ENCODE results near the gene SLC26A8. TPM values are rescaled to one million over a fixed set of nuclear protein-coding genes. Genes with fewer than 3 reads are reported as not detected.

Gene SLC26A8
- total RNA-seq, 2 experiments from 2014 or later = not detected

DNA sequence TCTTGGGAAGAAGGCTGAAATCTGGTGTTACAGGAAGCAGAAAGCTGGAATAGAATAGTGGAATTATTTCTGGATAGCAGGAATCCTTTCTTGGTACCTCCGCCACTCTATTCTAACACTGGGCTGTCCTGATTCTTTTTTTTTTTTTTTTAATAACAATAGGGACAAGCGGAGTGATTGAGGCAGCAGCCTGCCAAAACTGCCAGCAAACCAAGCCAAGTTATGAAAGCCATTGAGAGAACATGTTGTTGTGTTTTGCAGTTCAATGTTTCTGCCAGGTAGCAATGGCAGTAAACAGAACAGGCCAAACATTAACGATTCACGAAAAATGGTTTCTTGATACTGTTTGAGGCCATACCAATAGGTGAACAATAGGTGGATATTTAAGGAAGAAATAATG is 47.1 kb downstream of the SLC26A8 start:
- ChIA-PET CTCF (no interaction called here), POLR2A (no interaction called here)
- no peak overlapping the region for H3K27ac Mint-ChIP-seq
- no peaks in the 10 kb centered on the region for H3K4me1 Mint-ChIP-seq (ENCODE audit: low read depth)
- ATAC-seq (ENCODE audit: poor library complexity) = no peak
- H3K27me3 Mint-ChIP-seq = no peaks in the 10 kb centered on the region
- no peak overlapping the region for H3K27ac ChIP-seq (ENCODE audit: low read depth in 1 of 2, low read length in 2 of 2)
- H3K4me3 Mint-ChIP-seq = no peak overlapping the region
- DNase-seq = no peak
- no peak overlapping the region for H3K4me3 ChIP-seq (ENCODE audit: low read length)
- H3K9me3 ChIP-seq (ENCODE audit: control insufficient read depth in 1 of 2, insufficient read depth in 1 of 2, low read length in 2 of 2) = no peaks in the 10 kb centered on the region
- intact Hi-C loops (cut with DNase I, micrococcal nuclease) = no loop called here
- H3K4me1 ChIP-seq (ENCODE audit: insufficient read depth, low read length) = no peaks in the 10 kb centered on the region
- H3K27me3 ChIP-seq (ENCODE audit: control insufficient read depth in 1 of 2, insufficient read depth in 2 of 2, low read length in 2 of 2) = no peaks in the 10 kb centered on the region
- H3K36me3 ChIP-seq (ENCODE audit: insufficient read depth, low read length) = no peaks in the 10 kb centered on the region
- TF ChIP-seq, protein P1, sequence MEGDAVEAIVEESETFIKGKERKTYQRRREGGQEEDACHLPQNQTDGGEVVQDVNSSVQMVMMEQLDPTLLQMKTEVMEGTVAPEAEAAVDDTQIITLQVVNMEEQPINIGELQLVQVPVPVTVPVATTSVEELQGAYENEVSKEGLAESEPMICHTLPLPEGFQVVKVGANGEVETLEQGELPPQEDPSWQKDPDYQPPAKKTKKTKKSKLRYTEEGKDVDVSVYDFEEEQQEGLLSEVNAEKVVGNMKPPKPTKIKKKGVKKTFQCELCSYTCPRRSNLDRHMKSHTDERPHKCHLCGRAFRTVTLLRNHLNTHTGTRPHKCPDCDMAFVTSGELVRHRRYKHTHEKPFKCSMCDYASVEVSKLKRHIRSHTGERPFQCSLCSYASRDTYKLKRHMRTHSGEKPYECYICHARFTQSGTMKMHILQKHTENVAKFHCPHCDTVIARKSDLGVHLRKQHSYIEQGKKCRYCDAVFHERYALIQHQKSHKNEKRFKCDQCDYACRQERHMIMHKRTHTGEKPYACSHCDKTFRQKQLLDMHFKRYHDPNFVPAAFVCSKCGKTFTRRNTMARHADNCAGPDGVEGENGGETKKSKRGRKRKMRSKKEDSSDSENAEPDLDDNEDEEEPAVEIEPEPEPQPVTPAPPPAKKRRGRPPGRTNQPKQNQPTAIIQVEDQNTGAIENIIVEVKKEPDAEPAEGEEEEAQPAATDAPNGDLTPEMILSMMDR (IDR thresholded peaks at IDR 0.05) = no peak
- no peaks in the 10 kb centered on the region for H3K9me3 Mint-ChIP-seq
- no peaks in the 10 kb centered on the region for H3K36me3 Mint-ChIP-seq (ENCODE audit: low read depth)

DNA sequence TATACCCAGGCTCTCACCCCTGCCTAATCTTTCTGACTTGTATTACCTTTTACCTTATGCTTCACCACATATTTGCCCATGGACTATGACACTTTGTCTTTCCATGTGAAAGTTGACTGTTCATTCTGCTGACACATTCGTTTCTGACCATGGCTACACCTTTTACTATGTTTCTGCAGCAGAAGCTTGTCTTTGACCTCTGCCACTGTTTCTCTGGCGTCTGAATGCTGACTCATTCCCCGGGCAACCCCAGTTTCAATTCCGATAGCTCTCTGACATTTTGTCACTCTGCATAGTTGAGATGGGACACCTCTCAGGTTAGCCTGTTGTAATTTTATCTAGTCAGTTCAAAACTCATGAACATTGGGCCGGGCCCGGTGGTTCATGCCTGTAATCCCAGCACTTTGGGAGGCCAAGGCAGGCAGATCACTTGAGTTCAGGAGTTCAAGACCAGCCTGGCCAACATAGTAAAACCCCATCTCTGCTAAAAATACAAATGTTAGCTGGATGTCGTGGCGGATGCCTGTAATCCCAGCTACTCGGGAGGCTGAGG is 50.7 kb downstream of the SLC26A8 start:
- POLR2A ChIA-PET = no interaction called here
- no peak overlapping the region for H3K4me3 Mint-ChIP-seq
- ATAC-seq (ENCODE audit: poor library complexity) = no peak

DNA sequence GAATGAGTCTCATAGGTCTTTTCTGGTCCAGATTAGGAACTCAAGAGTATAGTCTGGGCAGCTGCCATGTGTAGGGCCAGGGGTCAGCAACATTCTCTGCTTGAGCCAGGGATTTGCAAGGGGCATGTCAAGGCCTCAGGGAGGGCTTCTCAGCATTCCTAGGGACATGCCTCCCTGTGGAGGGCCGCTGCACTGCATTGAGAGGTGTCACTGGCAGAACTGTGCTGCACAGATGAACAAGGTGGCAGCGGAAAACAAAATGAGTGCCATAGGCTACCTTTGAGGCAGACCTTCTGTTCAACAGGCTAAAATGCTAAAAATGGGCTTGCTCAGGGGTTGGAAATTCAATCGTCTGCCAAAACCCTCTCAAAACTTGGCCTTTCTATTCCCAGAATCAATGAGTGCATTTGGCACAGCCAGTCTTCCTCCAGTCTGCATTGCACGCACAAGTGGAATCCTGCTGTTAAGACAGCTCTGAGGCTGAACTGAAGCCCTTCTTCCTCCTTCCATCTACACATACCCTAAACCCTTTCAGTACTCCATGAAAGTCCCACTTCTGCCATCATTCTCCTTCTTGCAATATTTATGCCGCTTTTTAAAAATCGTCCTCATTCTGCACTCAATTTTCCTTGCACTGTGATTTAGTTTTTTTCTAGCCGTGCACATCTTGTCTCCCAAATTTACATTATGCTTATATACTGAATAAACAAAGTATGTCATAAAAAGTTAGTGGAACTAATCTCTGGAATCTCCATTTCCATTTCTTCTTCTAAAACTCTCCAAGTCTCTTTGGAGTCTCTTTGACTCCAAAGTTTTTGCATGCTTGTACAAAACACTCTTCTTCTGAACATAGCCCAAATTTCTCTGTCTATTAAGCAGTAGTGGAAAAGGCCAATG is 51.7 kb downstream of the SLC26A8 start:
- Mint-ChIP-seq H3K27me3 (no peaks in the 10 kb centered on the region), H3K36me3 (ENCODE audit: low read depth) (no peaks in the 10 kb centered on the region), H3K9me3 (no peaks in the 10 kb centered on the region), H3K4me1 (ENCODE audit: low read depth) (no peaks in the 10 kb centered on the region), H3K27ac (no peak overlapping the region), H3K4me3 (no peak overlapping the region)
- Histone ChIP-seq H3K4me1 (ENCODE audit: insufficient read depth, low read length) (no peaks in the 10 kb centered on the region), H3K27ac (ENCODE audit: low read depth in 1 of 2, low read length in 2 of 2) (no peak overlapping the region), H3K36me3 (ENCODE audit: insufficient read depth, low read length) (no peaks in the 10 kb centered on the region), H3K27me3 (ENCODE audit: control insufficient read depth in 1 of 2, insufficient read depth in 2 of 2, low read length in 2 of 2) (no peaks in the 10 kb centered on the region), H3K4me3 (ENCODE audit: low read length) (no peak overlapping the region), H3K9me3 (ENCODE audit: control insufficient read depth in 1 of 2, insufficient read depth in 1 of 2, low read length in 2 of 2) (no peaks in the 10 kb centered on the region)
- CTCF ChIA-PET = no interaction called here
- DNase-seq (no peak), ATAC-seq (ENCODE audit: poor library complexity) (no peak)
- POLR2A ChIA-PET = no interaction called here
- TF ChIP-seq, protein P1 (IDR thresholded peaks at IDR 0.05) = no peak
- intact Hi-C loops (cut with DNase I, micrococcal nuclease) = no loop called here

More for the DNA sequence above, 50.7 kb downstream of the SLC26A8 start:
- CTCF ChIA-PET = no interaction called here
- H3K4me1 ChIP-seq (ENCODE audit: insufficient read depth, low read length) = no peaks in the 10 kb centered on the region
- no peaks in the 10 kb centered on the region for H3K27me3 ChIP-seq (ENCODE audit: control insufficient read depth in 1 of 2, insufficient read depth in 2 of 2, low read length in 2 of 2)
- no peak overlapping the region for H3K27ac ChIP-seq (ENCODE audit: low read depth in 1 of 2, low read length in 2 of 2)
- Mint-ChIP-seq H3K27ac (no peak overlapping the region), H3K4me1 (ENCODE audit: low read depth) (no peaks in the 10 kb centered on the region), H3K27me3 (no peaks in the 10 kb centered on the region), H3K9me3 (no peaks in the 10 kb centered on the region), H3K36me3 (ENCODE audit: low read depth) (no peaks in the 10 kb centered on the region)
- H3K36me3 ChIP-seq (ENCODE audit: insufficient read depth, low read length) = no peaks in the 10 kb centered on the region
- DNase-seq = no peak
- intact Hi-C loops (cut with DNase I, micrococcal nuclease) = no loop called here
- H3K4me3 ChIP-seq (ENCODE audit: low read length) = no peak overlapping the region
- no peaks in the 10 kb centered on the region for H3K9me3 ChIP-seq (ENCODE audit: control insufficient read depth in 1 of 2, insufficient read depth in 1 of 2, low read length in 2 of 2)
- TF ChIP-seq, protein P1 (IDR thresholded peaks at IDR 0.05) = no peak
